IMR-90 (cell line): ENCODE data around the gene NEURL1. TPM values are rescaled to one million over a fixed set of nuclear protein-coding genes. Genes with fewer than 3 reads are reported as not detected.
A peak's percentile ranks its signal among the peaks of the same experiment; 100 is the strongest.

Experiments
- ATAC-seq: fragments of 200-7000 bp; cut with Tn5 transposase; 2 replicates; pipeline ENCODE4 v1.9.1; 2020; ENCODE audit warnings: low read depth, mild to moderate bottlenecking, moderate library complexity
- BruUV-seq: library from RNA; stranded (reverse); fragments of 400-500 nt; replicated peaks from 2 replicates; lab custom pipeline; 2021; lab: Mats Ljungman, UMichigan
- CTCF ChIA-PET: fragments of 300-600 bp; formaldehyde crosslinking; extraction: SDS; loops from one replicate; lab custom pipeline; 2021; ENCODE audit warnings: antibody characterized with exemption; lab: Yijun Ruan, JAX
- POLR2A ChIA-PET: fragments of 300-600 bp; sonication (Branson Sonifier 250); formaldehyde crosslinking; loops from one replicate; lab custom pipeline; 2022; ENCODE audit warnings: antibody characterized with exemption; ENCODE audit not compliant: unreplicated experiment; lab: Charles Lee
- DNase-seq: peaks from one replicate; pipeline ENCODE4 v3.0.0; 2013
- H2AFZ ChIP-seq: replicated peaks from 2 replicates; pipeline ENCODE3; 2013; ENCODE audit warnings: low read length, mild to moderate bottlenecking; ENCODE audit not compliant: poor library complexity
- H2AK5ac ChIP-seq: 2 replicates; pipeline ENCODE4 v1.6.1; 2013; ENCODE audit warnings: low read depth, low read length, inconsistent platforms
- H2AK9ac ChIP-seq: replicated peaks from 2 replicates; pipeline ENCODE3; 2013; ENCODE audit warnings: mild to moderate bottlenecking, low read depth, low read length, moderate library complexity; ENCODE audit not compliant: poor library complexity
- H2BK120ac ChIP-seq: 2 replicates; pipeline ENCODE4 v1.6.1; 2013; ENCODE audit warnings: low read depth, low read length, inconsistent platforms
- H2BK15ac ChIP-seq: 3 replicates; pipeline ENCODE4 v1.6.1; 2013; ENCODE audit warnings: low read depth, low read length, inconsistent platforms
- H2BK20ac ChIP-seq: 2 replicates; pipeline ENCODE4 v1.6.1; 2013; ENCODE audit warnings: low read depth, mild to moderate bottlenecking, inconsistent platforms, low read length, moderate library complexity
- H2BK5ac ChIP-seq: 2 replicates; pipeline ENCODE4 v1.6.1; 2013; ENCODE audit warnings: mild to moderate bottlenecking, low read depth, low read length, inconsistent platforms; ENCODE audit not compliant: poor library complexity, severe bottlenecking
- H3K14ac ChIP-seq: replicated peaks from 2 replicates; pipeline ENCODE4 v1.6.1; 2013; ENCODE audit warnings: low read depth, low read length, inconsistent platforms
- H3K18ac ChIP-seq: 2 replicates; pipeline ENCODE4 v1.6.1; 2013; ENCODE audit warnings: low read depth, low read length, control low read depth
- H3K23ac ChIP-seq: 2 replicates; pipeline ENCODE4 v1.6.1; 2013; ENCODE audit warnings: low read depth, low read length, inconsistent platforms
- H3K27ac ChIP-seq: 2 replicates; pipeline ENCODE4 v1.5.1; 2013; ENCODE audit warnings: mild to moderate bottlenecking, control low read depth, low read length; ENCODE audit not compliant: insufficient read depth
- H3K27me3 ChIP-seq: 2 replicates; pipeline ENCODE4 v1.6.1; 2013; ENCODE audit warnings: low read length; ENCODE audit not compliant: control insufficient read depth, insufficient read depth
- H3K36me3 ChIP-seq: 2 replicates; pipeline ENCODE4 v1.6.1; 2013; ENCODE audit warnings: low read length, mixed read lengths; ENCODE audit not compliant: control insufficient read depth, insufficient read depth
- H3K4ac ChIP-seq: 2 replicates; pipeline ENCODE4 v1.6.1; 2013; ENCODE audit warnings: low read depth, low read length, inconsistent platforms
- H3K4me1 ChIP-seq: 2 replicates; pipeline ENCODE4 v1.6.1; 2013; ENCODE audit warnings: low read length, mixed read lengths; ENCODE audit not compliant: control insufficient read depth, insufficient read depth
- H3K4me2 ChIP-seq: 2 replicates; pipeline ENCODE4 v1.6.1; 2013; ENCODE audit warnings: low read depth, mild to moderate bottlenecking, control low read depth, low read length, moderate library complexity
- H3K4me3 ChIP-seq: 2 replicates; pipeline ENCODE4 v1.5.1; 2013; ENCODE audit warnings: low read depth, mild to moderate bottlenecking, control low read depth, low read length, moderate library complexity; ENCODE audit not compliant: insufficient read depth
- H3K56ac ChIP-seq: 2 replicates; pipeline ENCODE4 v1.6.1; 2013; ENCODE audit warnings: low read length, inconsistent platforms; ENCODE audit not compliant: insufficient read depth; ENCODE audit errors: extremely low read depth
- H3K79me1 ChIP-seq, 2 experiments: 2 replicates each; pipeline ENCODE4 v1.6.1; 2013; ENCODE audit warnings: low read length in 2 of 2, inconsistent platforms in 1 of 2, low read depth in 1 of 2
- H3K9ac ChIP-seq: 2 replicates; pipeline ENCODE4 v1.6.1; 2013; ENCODE audit warnings: low read depth, low read length, control low read depth
- H3K9me1 ChIP-seq: 2 replicates; pipeline ENCODE4 v1.6.1; 2013; ENCODE audit warnings: low read length, inconsistent platforms; ENCODE audit not compliant: insufficient read depth
- H3K9me3 ChIP-seq: 2 replicates; pipeline ENCODE4 v1.6.1; 2013; ENCODE audit warnings: low read length; ENCODE audit not compliant: control insufficient read depth, insufficient read depth
- H4K20me1 ChIP-seq: 2 replicates; pipeline ENCODE4 v1.6.1; 2013; ENCODE audit warnings: low read length, inconsistent platforms; ENCODE audit not compliant: insufficient read depth
- H4K5ac ChIP-seq: 2 replicates; pipeline ENCODE4 v1.6.1; 2013; ENCODE audit warnings: mild to moderate bottlenecking, low read depth, low read length, control low read depth
- H4K8ac ChIP-seq, 2 experiments: 2 replicates each; pipeline ENCODE4 v1.6.1; 2013; ENCODE audit warnings: low read depth in 2 of 2, low read length in 2 of 2, control low read depth in 1 of 2, inconsistent platforms in 1 of 2
- H4K91ac ChIP-seq: 2 replicates; pipeline ENCODE4 v1.6.1; 2013; ENCODE audit warnings: low read depth, low read length, inconsistent platforms; ENCODE audit not compliant: insufficient read depth
- ELK1 ChIP-seq: fragments of 150-350 bp; IDR thresholded peaks from 2 replicates; pipeline ENCODE4 v1.6.1; 2016; ENCODE audit warnings: low read depth, mild to moderate bottlenecking, low read length, moderate library complexity, borderline replicate concordance
- MXI1 ChIP-seq: IDR thresholded peaks from 2 replicates; pipeline ENCODE4 v1.6.1; 2012; ENCODE audit warnings: low read depth, mild to moderate bottlenecking, low read length, moderate library complexity, borderline replicate concordance
- POLR2A ChIP-seq: IDR thresholded peaks from 2 replicates; pipeline ENCODE4 v1.6.1; 2012; ENCODE audit warnings: mild to moderate bottlenecking, low read depth, low read length
- RAD21 ChIP-seq: IDR thresholded peaks from 2 replicates; pipeline ENCODE4 v1.6.1; 2012; ENCODE audit warnings: low read length, improper control_type of control experiment
- whole genome bisulfite sequencing, 2 experiments: methylation state at CpG; one replicate each; pipeline versions ENCODE4 v1.1.5 to v1.1.7; 2013; ENCODE audit warnings: missing lambda C conversion rate in 2 of 2; ENCODE audit not compliant: insufficient read length in 1 of 2; ENCODE audit errors: extremely low coverage in 2 of 2; 5-methylcytosine and 5-hydroxymethylcytosine counted together
- dilution Hi-C: fragments of 300-500 bp; cut with HindIII; formaldehyde crosslinking; loops from one replicate; pipeline ENCODE4 v1.14.3; 2018; ENCODE audit warnings: low sequenced_read_pairs; ENCODE audit not compliant: unreplicated experiment
- in situ Hi-C: fragments of 300-500 bp; cut with MboI; formaldehyde crosslinking; loops from 3 replicates; pipeline ENCODE4 v1.14.3; 2019; ENCODE audit warnings: low sequenced_read_pairs, inconsistent platforms, mixed read lengths
- intact Hi-C: fragments of 100-400 bp; cut with micrococcal nuclease; formaldehyde crosslinking; loops from 2 replicates; pipeline ENCODE4 v1.10.0; 2022
- polyA plus RNA-seq, 3 experiments: library from polyadenylated mRNA; depleted of rRNA; stranded (reverse); fragments of >200 nt; gene quantifications; 2 replicates each; pipeline ENCODE4 v1.2.3, GENCODE V29; 2012; ENCODE audit warnings: low replicate concordance in 1 of 3
- total RNA-seq: library from RNA; depleted of rRNA; stranded (reverse); fragments of >200 nt; gene quantifications from 2 replicates; pipeline ENCODE4 v1.2.3, GENCODE V29; 2012
- TF ChIP-seq, protein P1 (sequence below): fragments of 150-350 bp; IDR thresholded peaks from 2 replicates; pipeline ENCODE4 v1.6.1; 2017; ENCODE audit warnings: mild to moderate bottlenecking, antibody characterized with exemption, low read length, low read depth

Gene NEURL1
- total and polyA plus RNA-seq, 2 of the 4 experiments (the other 2 are of a cell fraction), result 0.36 to 0.82 TPM

- Histone ChIP-seq H3K9me3 (no peaks in the 10 kb centered on the region), H2BK20ac (no peak overlapping the region), H2AK9ac (no peak overlapping the region), H3K56ac (no peak overlapping the region), H2BK5ac (no peak overlapping the region), H2BK120ac (no peak overlapping the region), H3K23ac (no peak overlapping the region), H3K4me2 (no peak overlapping the region), H3K4ac (no peak overlapping the region), H3K9me1 (no peaks in the 10 kb centered on the region; the same call in 1 of the 2 replicates), H3K27me3 (peaks cover 33% of the 10 kb centered on the region), H3K18ac (no peak overlapping the region), H3K79me1 (no peaks in the 10 kb centered on the region), H2AFZ (no peak overlapping the region), H4K20me1 (no peaks in the 10 kb centered on the region), H4K8ac (no peak overlapping the region), H3K27ac (no peak overlapping the region), H3K4me3 (no peak overlapping the region), H2BK15ac (no peak overlapping the region), H3K36me3 (no peaks in the 10 kb centered on the region), H3K9ac (no peak overlapping the region), H4K5ac (no peak overlapping the region), H3K4me1 (no peaks in the 10 kb centered on the region), H3K14ac (no peak overlapping the region), H4K91ac (no peak overlapping the region), H2AK5ac (no peak overlapping the region)
- intact Hi-C loops (no loop called here), in situ Hi-C loops (no loop called here), dilution Hi-C loops (no loop called here)
- DNase-seq (no peak), ATAC-seq (peak; percentile 46)
- TF ChIP-seq MXI1, result no peak
- TF ChIP-seq POLR2A, result no peak
- no peak for TF ChIP-seq RAD21
- TF ChIP-seq, protein P1, sequence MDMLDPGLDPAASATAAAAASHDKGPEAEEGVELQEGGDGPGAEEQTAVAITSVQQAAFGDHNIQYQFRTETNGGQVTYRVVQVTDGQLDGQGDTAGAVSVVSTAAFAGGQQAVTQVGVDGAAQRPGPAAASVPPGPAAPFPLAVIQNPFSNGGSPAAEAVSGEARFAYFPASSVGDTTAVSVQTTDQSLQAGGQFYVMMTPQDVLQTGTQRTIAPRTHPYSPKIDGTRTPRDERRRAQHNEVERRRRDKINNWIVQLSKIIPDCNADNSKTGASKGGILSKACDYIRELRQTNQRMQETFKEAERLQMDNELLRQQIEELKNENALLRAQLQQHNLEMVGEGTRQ, result no peak
- no peak for TF ChIP-seq ELK1
- POLR2A ChIA-PET, result no interaction called here
- CTCF ChIA-PET, result interaction anchor here (0.6 kb wide), 1 partner anchor 102 kb away, joined by 3 read pairs; no protein-coding TSS in a partner anchor
- no CpG with 5 or more reads among the region's 4 CpGs for WGBS, 2 experiments
- no TSS peak for BruUV-seq
Observed at GRCh38 chr10:103463499-103463898, 30.0 kb upstream of the NEURL1 start.
